ENCODE results near the gene ALG3.

- TF ChIP-seq REST (IDR thresholded peaks at IDR 0.05; ENCODE audit: unreplicated experiment): no peak
- no peak for TF ChIP-seq CTCF (conservative IDR thresholded peaks at IDR 0.05; ENCODE audit: low read depth in 2 of 2)
- no peak for TF ChIP-seq EZH2phosphoT487 (IDR thresholded peaks at IDR 0.05; ENCODE audit: unreplicated experiment)
- TF ChIP-seq POLR2AphosphoS5 (IDR thresholded peaks at IDR 0.05; ENCODE audit: low read depth): no peak
- no peak for TF ChIP-seq EZH2 (IDR thresholded peaks at IDR 0.05; ENCODE audit: low read depth, unreplicated experiment)
- no peak for TF ChIP-seq ETS1 (IDR thresholded peaks at IDR 0.05)
- no peak for TF ChIP-seq CREB1 (CRISPR knock-in tag; IDR thresholded peaks at IDR 0.05; ENCODE audit: low read depth)
- no peak for TF ChIP-seq JUNB (IDR thresholded peaks at IDR 0.05; ENCODE audit: unreplicated experiment)
- no peak for TF ChIP-seq NANOG (IDR thresholded peaks at IDR 0.05; ENCODE audit: borderline replicate concordance)
Observed at GRCh38 chr3:184242297-184242685, 6.5 kb downstream of the ALG3 start.

Data from GM23338 (cell line).